Limb (tissue), 2 donors: ENCODE data around the gene TCEAL9.
A peak's percentile ranks its signal among the peaks of the same experiment; 100 is the strongest.
"Not testable (repeated sequence)": the region's sequence is repeated elsewhere in the genome, so short reads cannot be mapped to it uniquely, and the experiment has no call there.

Experiments
- DNase-seq, 2 donors: peaks; one replicate each; pipeline ENCODE4 v3.0.0-alpha.2; 2016; ENCODE audit errors: extremely low spot score in 2 of 2

Gene TCEAL9

DNA sequence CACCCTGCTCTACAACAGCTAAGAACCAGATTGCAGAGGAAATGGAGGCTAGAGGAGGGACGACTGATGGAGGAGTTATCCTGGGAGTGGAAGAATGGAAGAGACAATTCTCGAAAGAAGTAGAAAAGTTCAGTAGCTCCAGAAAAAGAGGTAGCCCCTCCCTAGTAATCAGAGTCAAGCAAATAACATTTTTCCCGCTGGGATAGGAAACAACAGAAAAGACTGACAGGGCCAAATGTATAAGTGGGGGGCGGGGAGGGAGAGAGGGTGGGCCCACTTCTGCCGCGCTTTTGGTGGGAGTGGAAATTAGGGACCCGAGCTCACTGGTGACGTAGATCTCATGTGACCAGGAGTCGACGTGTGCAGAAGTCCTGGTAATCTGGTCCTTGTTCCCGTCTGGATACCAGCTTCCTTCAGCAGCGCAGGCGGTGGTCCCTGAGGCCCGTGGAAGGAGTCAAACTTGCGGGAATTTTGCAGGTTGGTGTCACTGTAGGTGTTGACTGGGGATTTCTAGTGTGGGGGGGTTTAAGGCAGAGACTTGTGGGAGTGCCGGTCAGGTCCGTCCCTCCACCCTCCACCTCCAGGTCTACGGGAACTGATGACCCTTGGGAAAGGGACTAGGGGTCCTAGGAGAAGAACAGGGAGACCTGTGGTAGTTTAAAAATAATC is at the start of gene TCEAL9:
Gene TCEAL9, plus strand, starts transcription at position 377 of the 669 bp plus-strand sequence. CDS start 1,179 bp downstream, outside the sequence.
- peak; percentile 77 to 83 for DNase-seq

- no peak for DNase-seq
Measured at GRCh38 chrX:103309860-103310554, 46.3 kb upstream of the TCEAL9 start.

DNA sequence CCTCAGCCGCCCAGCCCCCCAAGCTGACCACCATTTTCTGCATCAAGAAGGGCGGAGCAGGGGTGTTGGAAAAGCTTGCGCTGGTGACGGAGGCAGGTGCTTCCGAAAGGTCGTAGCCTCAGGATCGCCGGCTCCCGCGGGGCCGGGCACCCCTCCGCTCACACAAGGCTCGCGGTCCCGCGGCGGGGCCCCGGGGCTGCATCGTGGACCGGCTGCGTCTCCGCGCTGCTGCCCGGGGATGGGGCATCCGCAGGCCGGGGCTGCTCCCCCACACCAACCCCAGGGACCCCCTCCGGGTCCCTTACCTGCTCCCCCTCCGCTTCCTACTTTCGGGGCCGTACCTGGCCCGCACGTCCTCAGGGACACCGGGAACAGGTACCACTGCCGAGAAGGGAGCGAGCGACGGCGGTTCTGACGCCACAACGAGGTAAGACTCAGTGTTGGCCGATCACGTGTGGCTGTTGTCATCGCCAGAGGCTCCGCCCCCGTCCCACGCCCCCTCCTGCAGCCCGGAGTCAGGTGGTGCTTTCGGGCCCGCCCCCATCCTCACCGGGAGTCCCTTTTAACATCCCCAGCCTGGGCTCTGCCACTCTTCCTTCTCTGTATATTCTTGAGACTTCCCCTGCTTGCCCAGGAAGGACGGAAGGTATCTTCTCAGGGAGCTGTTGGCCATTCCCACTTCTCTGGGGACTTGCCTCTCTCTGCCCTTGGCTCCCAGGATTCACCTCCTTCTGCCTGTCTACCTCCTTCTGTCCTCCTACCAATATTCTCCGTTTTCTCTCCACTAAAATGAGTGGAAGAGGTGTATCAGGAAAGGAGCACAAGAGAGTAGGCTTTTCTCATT is 45.5 kb upstream of the TCEAL9 start, which contains the start of gene BEX2:
Gene BEX2, minus strand, starts transcription at position 436 of the 844 bp plus-strand sequence. CDS start 1,014 bp downstream, outside the sequence.
- peak; percentile 36 to 88 for DNase-seq

DNA sequence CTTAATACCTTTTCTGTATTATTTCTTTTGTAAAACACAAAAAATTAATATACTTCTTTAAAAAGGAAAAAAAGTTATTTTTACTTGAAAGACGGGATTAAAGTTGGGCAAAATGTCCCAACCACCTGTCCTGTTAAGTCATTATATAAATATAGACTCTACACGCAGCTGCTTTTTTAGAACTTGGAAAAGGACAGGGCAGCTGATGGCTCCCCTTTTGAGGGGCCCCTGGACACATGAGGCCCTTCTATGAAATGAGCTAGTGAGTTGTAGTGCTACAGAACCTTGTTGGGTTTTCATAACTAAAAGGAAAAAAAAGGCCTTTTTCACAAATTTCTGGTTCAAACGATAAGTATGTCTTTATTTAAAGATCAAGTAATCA is 44.9 kb upstream of the TCEAL9 start:
- DNase-seq = no peak

DNA sequence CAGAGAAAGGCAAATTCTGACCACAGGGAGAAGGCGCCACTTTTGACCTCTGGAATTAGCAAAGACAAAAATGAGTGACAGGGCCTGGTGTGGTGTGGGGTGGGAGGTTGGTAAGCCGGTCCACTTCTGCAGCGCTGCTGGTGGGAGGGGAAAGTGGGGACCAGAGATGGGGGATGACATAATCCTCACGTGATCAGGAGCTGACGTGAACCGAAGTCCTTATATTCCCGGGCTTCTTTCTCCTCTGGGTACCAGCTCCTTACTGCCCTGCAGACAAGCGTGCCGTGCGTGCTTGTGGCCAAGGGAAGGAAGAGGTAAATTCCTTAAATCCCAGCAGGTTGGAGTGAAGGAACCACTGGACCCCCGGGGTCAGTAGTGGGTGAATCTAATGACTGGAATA is 26.3 kb upstream of the TCEAL9 start, which contains the start of gene TCEAL7:
Gene TCEAL7, plus strand, starts transcription at position 249 of the 400 bp plus-strand sequence. CDS start 1,165 bp downstream, outside the sequence.
- peak; percentile 72 for DNase-seq

- DNase-seq = peak; percentile 26 to 66
Measured at GRCh38 chrX:103330681-103331288, 25.5 kb upstream of the TCEAL9 start.

DNA sequence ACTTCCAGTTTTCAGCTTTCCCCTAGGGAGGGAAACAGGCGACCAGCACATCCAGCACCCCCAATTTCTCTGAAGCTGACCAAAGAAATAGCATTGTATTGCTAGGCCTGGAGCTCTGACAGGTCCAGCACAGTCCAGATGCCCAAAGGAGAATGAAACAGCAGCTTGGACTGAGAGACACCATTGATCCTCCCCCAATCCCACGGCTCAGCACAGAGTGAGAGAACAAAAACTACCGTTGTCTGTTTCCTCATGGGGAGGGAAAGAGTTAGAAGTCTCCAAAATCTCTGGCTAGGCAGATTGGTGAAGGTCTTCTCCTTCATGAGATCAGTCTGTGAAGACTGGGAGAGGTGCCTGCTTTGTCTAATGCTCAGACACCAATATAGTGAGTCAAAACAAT is 17.6 kb upstream of the TCEAL9 start:
- DNase-seq = no peak

DNA sequence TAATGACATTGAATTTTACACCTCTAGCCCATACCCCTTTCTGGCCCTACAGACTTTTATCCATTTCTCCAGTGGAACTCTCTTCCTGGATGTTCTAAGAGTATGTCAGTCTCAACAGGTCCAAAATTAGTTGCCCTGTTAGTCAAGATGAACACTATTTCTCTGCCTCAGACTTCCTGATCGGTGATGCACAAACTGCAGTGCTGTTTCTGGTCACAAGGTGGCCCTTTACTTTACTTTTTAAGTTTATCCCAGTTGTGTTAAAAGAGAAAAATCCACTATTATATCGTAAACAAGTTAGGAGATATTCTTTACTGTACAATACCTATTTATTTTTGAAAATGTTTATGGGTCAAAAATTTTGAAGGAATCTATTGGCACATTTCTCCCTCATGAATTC is 13.2 kb upstream of the TCEAL9 start:
- DNase-seq = peak; percentile 28 to 42

GRCh38 chrX:103344606-103345005 is 11.7 kb upstream of the TCEAL9 start:
- no peak for DNase-seq

GRCh38 chrX:103347682-103348397 is 8.5 kb upstream of the TCEAL9 start:
- no peak for DNase-seq

GRCh38 chrX:103356858-103357257 is 552 bp downstream of the TCEAL9 start:
- DNase-seq = peak in 1 of 2 donors; percentile 67

DNA sequence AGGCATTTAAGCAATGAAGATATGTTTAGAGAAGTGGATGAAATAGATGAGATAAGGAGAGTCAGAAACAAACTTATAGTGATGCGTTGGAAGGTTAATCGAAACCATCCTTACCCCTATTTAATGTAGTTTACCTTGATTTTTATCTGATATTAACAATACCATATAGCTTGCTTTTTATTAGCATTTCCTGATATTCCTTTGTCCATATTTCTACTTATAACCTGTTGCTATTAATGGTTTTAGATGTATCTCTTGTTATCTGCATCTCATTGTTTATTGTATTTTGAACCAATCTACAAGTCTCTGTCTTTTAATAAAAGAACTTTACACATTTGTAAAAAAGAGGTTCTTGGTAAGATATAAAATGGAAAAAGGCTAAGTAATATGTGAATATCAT is 1.6 kb downstream of the TCEAL9 start:
- DNase-seq = no peak

GRCh38 chrX:103359605-103360004 is 3.3 kb downstream of the TCEAL9 start:
- not testable (repeated sequence) for DNase-seq

GRCh38 chrX:103360092-103360491 is 3.8 kb downstream of the TCEAL9 start:
- no peak for DNase-seq

- DNase-seq = no peak
Measured at GRCh38 chrX:103360916-103361315, 4.6 kb downstream of the TCEAL9 start.

DNA sequence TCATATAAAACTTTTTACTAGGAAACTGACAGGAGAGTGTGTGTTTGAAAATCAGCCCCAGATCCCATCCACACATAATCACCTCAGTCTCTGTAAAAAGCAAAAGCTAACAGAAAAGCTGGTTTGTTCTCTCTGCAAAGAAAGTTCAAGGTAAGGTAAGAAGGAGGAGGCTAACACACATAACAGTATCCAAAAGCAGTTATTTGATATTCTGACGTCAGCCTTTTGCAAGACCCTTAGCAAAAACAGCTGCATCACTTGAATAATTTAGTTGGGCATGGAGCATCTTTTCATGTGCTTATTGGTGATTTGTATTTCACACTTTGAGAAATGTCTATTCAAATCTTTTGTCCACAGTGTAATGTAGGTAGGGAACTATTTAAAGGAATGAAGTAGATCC is 5.5 kb downstream of the TCEAL9 start:
- no peak for DNase-seq

DNA sequence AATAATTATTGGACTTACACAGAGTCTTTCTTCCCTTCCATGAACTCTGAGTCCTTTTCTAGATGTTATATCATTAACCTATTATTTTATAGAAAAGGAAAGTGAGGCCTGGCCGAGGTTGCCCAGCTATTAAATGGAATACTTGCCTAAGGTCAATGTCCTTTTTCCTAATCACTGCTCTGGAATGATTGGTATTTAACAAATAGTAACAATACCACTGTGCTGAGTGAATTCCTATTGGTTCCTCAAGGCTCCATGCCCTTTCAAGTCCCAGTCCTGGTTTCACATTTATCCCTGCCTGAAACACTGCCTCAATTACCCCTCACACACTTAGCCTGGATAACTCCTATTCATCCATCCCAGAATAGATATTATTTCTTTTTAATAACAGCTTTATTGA is 6.2 kb downstream of the TCEAL9 start:
- no peak for DNase-seq

DNA sequence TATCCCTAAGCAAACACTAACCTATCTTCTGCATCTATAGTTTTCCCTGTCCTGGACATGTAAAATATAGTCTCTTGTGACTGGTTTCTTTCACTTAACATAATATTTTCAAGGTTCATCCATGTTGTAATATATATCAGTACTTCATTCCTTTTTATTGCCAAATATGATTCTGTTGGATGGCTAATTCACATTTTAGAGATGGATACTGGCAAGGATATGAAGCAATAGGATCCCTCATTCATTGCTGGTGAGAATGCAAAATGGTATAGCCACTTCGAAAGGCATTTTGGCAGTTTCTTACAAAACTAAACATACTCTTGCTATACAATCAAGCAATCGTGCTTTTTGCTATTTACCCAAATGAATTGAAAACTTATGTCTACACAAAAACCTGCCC is 6.7 kb downstream of the TCEAL9 start:
- DNase-seq = no peak

DNA sequence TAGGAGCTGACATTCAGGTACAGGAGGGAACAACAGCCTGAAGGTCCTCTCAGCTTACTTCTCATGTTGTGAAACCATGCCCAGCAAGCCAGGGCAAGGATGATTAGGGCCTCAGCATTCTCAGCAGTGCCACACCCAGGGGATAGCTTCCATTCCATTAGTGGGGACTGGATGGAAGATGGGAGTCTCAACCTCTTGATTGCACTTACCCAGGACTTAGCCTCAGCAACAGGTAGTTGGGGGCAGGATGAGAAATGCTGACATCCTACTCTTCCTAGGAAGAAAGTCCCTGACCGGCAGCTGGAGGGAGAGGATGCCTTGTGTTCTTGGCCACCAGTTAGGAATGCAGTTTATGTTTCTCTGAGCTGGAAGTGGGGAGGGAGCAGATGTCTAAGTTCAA is 11.2 kb downstream of the TCEAL9 start:
- DNase-seq = no peak

GRCh38 chrX:103369479-103369878 is 13.2 kb downstream of the TCEAL9 start:
- DNase-seq = no peak

- DNase-seq = no peak
Measured at GRCh38 chrX:103372886-103373285, 16.6 kb downstream of the TCEAL9 start.
